HG02884 (cell line): ENCODE measurements around the gene MADCAM1.
A peak's percentile ranks its signal among the peaks of the same experiment; 100 is the strongest.

Source experiments
- ATAC-seq: cut with Tn5 transposase; IDR thresholded peaks from one replicate; pipeline ENCODE4 v1.9.1; 2021; ENCODE audit warnings: mild to moderate bottlenecking, moderate library complexity; ENCODE audit not compliant: unreplicated experiment

MADCAM1 gene

GRCh38 chr19:531009-531752 lies 34.9 kb downstream of the MADCAM1 start:
- ATAC-seq: peak; percentile 63

- ATAC-seq: no peak
These were observed 35.7 kb downstream of the MADCAM1 start, which contains the start of gene CDC34 for GRCh38 chr19:531753-532560. TSS of gene CDC34 (plus strand) at chr19:531760. CDS start at chr19:531932, 172 bp downstream.

GRCh38 chr19:532561-533363 lies 36.5 kb downstream of the MADCAM1 start:
- no peak for ATAC-seq

GRCh38 chr19:533364-534058 lies 37.2 kb downstream of the MADCAM1 start:
- no peak for ATAC-seq

- no peak for ATAC-seq
These were observed 37.8 kb downstream of the MADCAM1 start for GRCh38 chr19:534088-534487.

GRCh38 chr19:535017-535835 lies 38.9 kb downstream of the MADCAM1 start:
- no peak for ATAC-seq

- no peak for ATAC-seq
These were observed 40.0 kb downstream of the MADCAM1 start for GRCh38 chr19:536031-536880.

GRCh38 chr19:536881-537404 lies 40.7 kb downstream of the MADCAM1 start:
- ATAC-seq: no peak

- ATAC-seq: no peak
These were observed 42.5 kb downstream of the MADCAM1 start for GRCh38 chr19:538641-539428.

GRCh38 chr19:539429-540030 lies 43.2 kb downstream of the MADCAM1 start:
- ATAC-seq: no peak

GRCh38 chr19:540867-541637 lies 44.8 kb downstream of the MADCAM1 start:
- ATAC-seq: no peak

- no peak for ATAC-seq
These were observed 45.4 kb downstream of the MADCAM1 start for GRCh38 chr19:541699-542098.

GRCh38 chr19:542173-542866 lies 46.0 kb downstream of the MADCAM1 start:
- ATAC-seq: no peak

- ATAC-seq: no peak
These were observed 47.8 kb downstream of the MADCAM1 start, which contains the start of gene GZMM for GRCh38 chr19:543910-544608. TSS of gene GZMM (plus strand) at chr19:544053. CDS start at chr19:544072, 19 bp downstream.

- no peak for ATAC-seq
These were observed 50.8 kb downstream of the MADCAM1 start for GRCh38 chr19:547117-547516.
